GM18517 (cell line): ENCODE data around the gene RPUSD1.
"Not testable (repeated sequence)": the region's sequence is repeated elsewhere in the genome, so short reads cannot be mapped to it uniquely, and the experiment has no call there.

ENCODE experiments used
- ATAC-seq: cut with Tn5 transposase; IDR thresholded peaks from one replicate; pipeline ENCODE4 v1.9.1; 2021; ENCODE audit warnings: mild to moderate bottlenecking, moderate library complexity; ENCODE audit not compliant: unreplicated experiment

RPUSD1 gene

GRCh38 chr16:787978-788398 lies at the start of gene RPUSD1:
Gene RPUSD1 (minus strand): TSS chr16:788381. CDS start chr16:787737, 644 bp downstream.
- peak; percentile 35 for ATAC-seq

GRCh38 chr16:836822-837221 lies 48.6 kb upstream of the RPUSD1 start:
- not testable (repeated sequence) for ATAC-seq

- ATAC-seq = no peak
Observed at GRCh38 chr16:836221-836620, 48.0 kb upstream of the RPUSD1 start.

GRCh38 chr16:835373-835772 lies 47.2 kb upstream of the RPUSD1 start:
- ATAC-seq = no peak

GRCh38 chr16:833411-833810 lies 45.2 kb upstream of the RPUSD1 start:
- ATAC-seq = no peak

- no peak for ATAC-seq
Observed at GRCh38 chr16:832652-833336, 44.6 kb upstream of the RPUSD1 start.

- no peak for ATAC-seq
Observed at GRCh38 chr16:831571-832413, 43.6 kb upstream of the RPUSD1 start.

GRCh38 chr16:830871-831570 lies 42.8 kb upstream of the RPUSD1 start:
- no peak for ATAC-seq

GRCh38 chr16:830107-830870 lies 42.1 kb upstream of the RPUSD1 start:
- no peak for ATAC-seq

GRCh38 chr16:828891-829290 lies 40.7 kb upstream of the RPUSD1 start:
- no peak for ATAC-seq

GRCh38 chr16:827513-827912 lies 39.3 kb upstream of the RPUSD1 start:
- ATAC-seq = no peak

GRCh38 chr16:825341-826061 lies 37.3 kb upstream of the RPUSD1 start:
- ATAC-seq = no peak

GRCh38 chr16:824601-825000 lies 36.4 kb upstream of the RPUSD1 start:
- ATAC-seq = no peak

GRCh38 chr16:824194-824593 lies 36.0 kb upstream of the RPUSD1 start:
- ATAC-seq = no peak

GRCh38 chr16:822909-823297 lies 34.7 kb upstream of the RPUSD1 start:
- no peak for ATAC-seq

GRCh38 chr16:822174-822908 lies 34.2 kb upstream of the RPUSD1 start:
- no peak for ATAC-seq

- ATAC-seq = no peak
Observed at GRCh38 chr16:821751-822150, 33.6 kb upstream of the RPUSD1 start.

- no peak for ATAC-seq
Observed at GRCh38 chr16:820748-821147, 32.6 kb upstream of the RPUSD1 start.

- ATAC-seq = not testable (repeated sequence)
Observed at GRCh38 chr16:820044-820408, 31.8 kb upstream of the RPUSD1 start.
